HepG2 (cell line): ENCODE results near the gene RNPEPL1. TPM values are rescaled to one million over a fixed set of nuclear protein-coding genes. Genes with fewer than 3 reads are reported as not detected.
A peak's percentile ranks its signal among the peaks of the same experiment; 100 is the strongest.

ENCODE experiments used
- DR1 ChIP-seq: sonication (generic); formaldehyde crosslinking; IDR thresholded peaks from 2 replicates; pipeline ENCODE4 v1.8.0; 2021; ENCODE audit warnings: mild to moderate bottlenecking, missing genetic modification reagents, inconsistent platforms
- ETV5 ChIP-seq: IDR thresholded peaks from 2 replicates; pipeline ENCODE4 v1.6.1; 2018; ENCODE audit warnings: missing biosample characterization, missing genetic modification reagents, inconsistent platforms, borderline replicate concordance
- HDAC6 ChIP-seq: fragments of 200-600 bp; sonication (generic); IDR thresholded peaks from 2 replicates; pipeline ENCODE4 v1.7.0; 2017; ENCODE audit warnings: mild to moderate bottlenecking, antibody characterized with exemption, low read length, low read depth
- MIER2 ChIP-seq: IDR thresholded peaks from 2 replicates; pipeline ENCODE4 v1.6.1; 2016; ENCODE audit warnings: missing biosample characterization, missing genetic modification reagents
- MIER3 ChIP-seq: IDR thresholded peaks from 2 replicates; pipeline ENCODE4 v1.6.1; 2016; ENCODE audit warnings: missing compliant biosample characterization, borderline replicate concordance
- MLLT10 ChIP-seq: sonication (generic); formaldehyde crosslinking; IDR thresholded peaks from 2 replicates; pipeline ENCODE4 v1.4.0; 2020; ENCODE audit warnings: missing genetic modification reagents
- MYC ChIP-seq: sonication (generic); formaldehyde crosslinking; IDR thresholded peaks from 2 replicates; pipeline ENCODE4 v1.9.0; 2021; ENCODE audit warnings: missing genetic modification reagents, borderline replicate concordance
- NR2F1 ChIP-seq, 2 experiments: fragments of 450-650 bp in 1 of 2; formaldehyde crosslinking in 1 of 2; IDR thresholded peaks; 2 replicates each; pipeline versions ENCODE4 v1.5.0 to v1.6.1; 2016 to 2020; ENCODE audit warnings: mild to moderate bottlenecking in 1 of 2, missing compliant biosample characterization in 1 of 2, missing genetic modification reagents in 1 of 2, moderate library complexity in 1 of 2
- PAF1 ChIP-seq: IDR thresholded peaks from 2 replicates; pipeline ENCODE4 v1.6.1; 2016; ENCODE audit warnings: missing genetic modification reagents, missing compliant biosample characterization
- PCBP1 ChIP-seq: fragments of 200-400 bp; formaldehyde crosslinking; IDR thresholded peaks from 2 replicates; pipeline ENCODE4 v1.6.1; 2017; ENCODE audit warnings: mild to moderate bottlenecking, low read depth, low read length, borderline replicate concordance
- RBM22 ChIP-seq: fragments of 200-400 bp; formaldehyde crosslinking; optimal IDR thresholded peaks from 2 replicates; pipeline ENCODE3; 2017; ENCODE audit warnings: mild to moderate bottlenecking, low read length, moderate library complexity
- REPIN1 ChIP-seq: sonication (generic); formaldehyde crosslinking; IDR thresholded peaks from 2 replicates; pipeline ENCODE4 v1.8.0; 2022; ENCODE audit warnings: missing genetic modification reagents, low read depth, mild to moderate bottlenecking, borderline replicate concordance
- RXRB ChIP-seq: IDR thresholded peaks from 2 replicates; pipeline ENCODE4 v1.6.1; 2016; ENCODE audit warnings: borderline replicate concordance, missing genetic modification reagents, missing compliant biosample characterization
- SCMH1 ChIP-seq: sonication (generic); formaldehyde crosslinking; IDR thresholded peaks from 2 replicates; pipeline ENCODE4 v1.9.0; 2021; ENCODE audit warnings: missing genetic modification reagents, mild to moderate bottlenecking, borderline replicate concordance
- SKI ChIP-seq: fragments of 450-650 bp; IDR thresholded peaks from one replicate; pipeline ENCODE4 v1.6.1; 2018; ENCODE audit warnings: mild to moderate bottlenecking; ENCODE audit not compliant: partially characterized antibody
- TAF1 ChIP-seq: sonication (generic); formaldehyde crosslinking; IDR thresholded peaks from 2 replicates; pipeline ENCODE4 v1.4.0; 2020; ENCODE audit warnings: missing genetic modification reagents
- U2AF1 ChIP-seq: fragments of 200-400 bp; formaldehyde crosslinking; optimal IDR thresholded peaks from 2 replicates; pipeline ENCODE3; 2017; ENCODE audit warnings: mild to moderate bottlenecking, low read depth, low read length
- ZBTB42 ChIP-seq: sonication (generic); formaldehyde crosslinking; IDR thresholded peaks from 2 replicates; pipeline ENCODE4 v1.5.0; 2020; ENCODE audit warnings: mild to moderate bottlenecking, missing genetic modification reagents
- ZMYM4 ChIP-seq: sonication (generic); formaldehyde crosslinking; IDR thresholded peaks from 2 replicates; pipeline ENCODE4 v1.8.1; 2023; ENCODE audit warnings: mild to moderate bottlenecking, missing genetic modification reagents
- ZNF256 ChIP-seq: sonication (generic); formaldehyde crosslinking; conservative IDR thresholded peaks from 2 replicates; pipeline ENCODE4 v1.4.0; 2020; ENCODE audit warnings: missing genetic modification reagents
- ZNF264 ChIP-seq: sonication (generic); formaldehyde crosslinking; IDR thresholded peaks from 2 replicates; pipeline ENCODE4 v1.4.0; 2020; ENCODE audit warnings: missing genetic modification reagents
- ZNF441 ChIP-seq: sonication (generic); formaldehyde crosslinking; IDR thresholded peaks from 2 replicates; pipeline ENCODE4 v1.7.0; 2021; ENCODE audit warnings: missing genetic modification reagents, borderline replicate concordance
- ZNF672 ChIP-seq: sonication (generic); formaldehyde crosslinking; IDR thresholded peaks from 2 replicates; pipeline ENCODE4 v1.8.1; 2022; ENCODE audit warnings: missing genetic modification reagents
- ZSCAN21 ChIP-seq: sonication (generic); formaldehyde crosslinking; IDR thresholded peaks from 2 replicates; pipeline ENCODE4 v1.8.0; 2022; ENCODE audit warnings: mild to moderate bottlenecking, missing genetic modification reagents, moderate library complexity, borderline replicate concordance
- polyA plus RNA-seq, 8 experiments: library from polyadenylated mRNA; depleted of rRNA in 3 of 8; stranded (reverse) in 7 of 8; unstranded in 1 of 8; fragments of >200 nt; fragmentation: Illumina TruSeq in 4 of 8; extraction: Trizol in 4 of 8; gene quantifications; 2 replicates each; pipeline versions ENCODE4 v1.2.1 to v1.2.3, GENCODE V29; 2011 to 2016; ENCODE audit warnings: low read depth in 4 of 8, missing spikeins in 1 of 8, mixed read lengths in 1 of 8; ENCODE audit not compliant: insufficient read depth in 1 of 8
- total RNA-seq, 5 experiments: library from RNA; depleted of rRNA; stranded (reverse); fragments of >200 nt; fragmentation: Illumina TruSeq; extraction: Trizol; gene quantifications; 2 replicates each; pipeline ENCODE4 v1.2.3, GENCODE V29; 2016; ENCODE audit warnings: low read depth in 1 of 5
- TF ChIP-seq, protein P1 (sequence below): sonication (generic); formaldehyde crosslinking; conservative IDR thresholded peaks from 2 replicates; pipeline ENCODE4 v1.8.1; 2023; ENCODE audit warnings: missing genetic modification reagents
- TF ChIP-seq, protein P2 (sequence below), 2 experiments: fragments of 450-650 bp in 1 of 2; sonication (generic) in 1 of 2; formaldehyde crosslinking; IDR thresholded peaks; 2 replicates each; pipeline versions ENCODE4 v1.5.0 to v1.8.0; 2020 to 2022; ENCODE audit warnings: mild to moderate bottlenecking in 1 of 2, missing genetic modification reagents in 1 of 2
- TF ChIP-seq, protein P3 (sequence below): sonication (generic); formaldehyde crosslinking; IDR thresholded peaks from 2 replicates; pipeline ENCODE4 v1.9.0; 2022; ENCODE audit warnings: missing genetic modification reagents, mild to moderate bottlenecking, borderline replicate concordance

Gene RNPEPL1
- total and polyA plus RNA-seq, 2 of the 13 experiments (the other 11 are each of a cell fraction or from before 2014, with no cell fraction given): 13.0 to 18.0 TPM

DNA sequence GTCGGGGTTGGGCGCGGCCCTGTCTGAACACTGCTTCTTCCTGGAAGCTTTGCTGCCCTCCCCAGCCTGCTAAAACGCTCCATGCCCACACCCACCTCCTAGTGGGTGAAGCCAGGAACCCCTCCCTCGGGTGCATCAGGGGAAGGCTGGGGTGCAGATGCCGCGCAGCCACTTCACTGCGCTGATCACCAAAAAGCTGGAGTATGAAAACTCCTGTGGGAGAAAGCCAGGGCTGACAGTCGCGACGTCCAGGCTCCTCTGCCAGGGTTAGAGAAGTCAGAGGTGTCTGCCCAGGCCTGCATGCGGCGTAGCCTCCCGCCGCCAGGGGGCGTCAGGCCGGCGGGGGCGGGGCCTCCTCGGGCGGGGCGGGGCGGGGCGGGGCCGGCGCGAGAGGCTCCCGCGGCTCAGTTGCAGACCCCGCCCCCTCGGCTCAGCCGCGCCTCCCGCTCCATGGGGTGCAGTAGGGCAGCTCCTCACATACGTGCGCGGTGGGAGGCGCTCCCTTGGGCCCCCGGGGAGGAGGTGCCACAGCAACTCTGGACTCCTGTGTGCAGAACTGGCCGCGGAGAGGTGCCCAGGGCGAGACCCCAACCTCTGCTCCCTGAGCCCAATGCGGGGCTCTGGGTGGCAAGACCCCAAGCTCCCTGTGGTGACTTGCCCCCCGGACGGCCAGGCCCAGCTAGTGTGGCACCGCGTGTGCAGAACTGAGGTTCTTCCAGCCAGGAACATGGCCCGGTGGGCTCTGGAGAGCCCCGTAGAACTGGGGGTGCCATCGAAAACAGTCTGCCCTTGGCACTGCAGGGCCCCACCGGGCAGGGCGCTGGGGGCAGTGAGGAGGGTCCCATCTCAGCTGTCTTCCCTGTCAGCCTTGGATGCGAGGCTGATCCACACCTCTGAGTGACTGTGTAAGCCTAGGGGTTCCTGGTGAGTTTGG, 1.8 kb upstream of the RNPEPL1 start (continued):
- TF ChIP-seq, protein P1, sequence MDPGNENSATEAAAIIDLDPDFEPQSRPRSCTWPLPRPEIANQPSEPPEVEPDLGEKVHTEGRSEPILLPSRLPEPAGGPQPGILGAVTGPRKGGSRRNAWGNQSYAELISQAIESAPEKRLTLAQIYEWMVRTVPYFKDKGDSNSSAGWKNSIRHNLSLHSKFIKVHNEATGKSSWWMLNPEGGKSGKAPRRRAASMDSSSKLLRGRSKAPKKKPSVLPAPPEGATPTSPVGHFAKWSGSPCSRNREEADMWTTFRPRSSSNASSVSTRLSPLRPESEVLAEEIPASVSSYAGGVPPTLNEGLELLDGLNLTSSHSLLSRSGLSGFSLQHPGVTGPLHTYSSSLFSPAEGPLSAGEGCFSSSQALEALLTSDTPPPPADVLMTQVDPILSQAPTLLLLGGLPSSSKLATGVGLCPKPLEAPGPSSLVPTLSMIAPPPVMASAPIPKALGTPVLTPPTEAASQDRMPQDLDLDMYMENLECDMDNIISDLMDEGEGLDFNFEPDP (CRISPR knock-in tag): no peak
- TF ChIP-seq MIER2: peak; percentile 27; the same call in 1 of the 2 replicates
- no peak for TF ChIP-seq NR2F1 (CRISPR knock-in tag; IDR thresholded peaks at IDR 0.05)
- TF ChIP-seq ZNF256 (CRISPR knock-in tag): no peak
- peak; percentile 70; the same call in 1 of the 2 replicates for TF ChIP-seq TAF1 (CRISPR knock-in tag)
- peak; percentile 75 for TF ChIP-seq MYC (CRISPR knock-in tag)
- TF ChIP-seq ZBTB42 (CRISPR knock-in tag): no peak
- TF ChIP-seq ZNF672: no peak
- no peak for TF ChIP-seq SKI
- TF ChIP-seq, protein P2, sequence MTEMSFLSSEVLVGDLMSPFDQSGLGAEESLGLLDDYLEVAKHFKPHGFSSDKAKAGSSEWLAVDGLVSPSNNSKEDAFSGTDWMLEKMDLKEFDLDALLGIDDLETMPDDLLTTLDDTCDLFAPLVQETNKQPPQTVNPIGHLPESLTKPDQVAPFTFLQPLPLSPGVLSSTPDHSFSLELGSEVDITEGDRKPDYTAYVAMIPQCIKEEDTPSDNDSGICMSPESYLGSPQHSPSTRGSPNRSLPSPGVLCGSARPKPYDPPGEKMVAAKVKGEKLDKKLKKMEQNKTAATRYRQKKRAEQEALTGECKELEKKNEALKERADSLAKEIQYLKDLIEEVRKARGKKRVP (CRISPR knock-in tag; IDR thresholded peaks at IDR 0.05): no peak
- no peak for TF ChIP-seq U2AF1
- peak; percentile 54; the same call in 1 of the 2 replicates for TF ChIP-seq ZMYM4
- TF ChIP-seq RBM22: no peak
- TF ChIP-seq, protein P3, sequence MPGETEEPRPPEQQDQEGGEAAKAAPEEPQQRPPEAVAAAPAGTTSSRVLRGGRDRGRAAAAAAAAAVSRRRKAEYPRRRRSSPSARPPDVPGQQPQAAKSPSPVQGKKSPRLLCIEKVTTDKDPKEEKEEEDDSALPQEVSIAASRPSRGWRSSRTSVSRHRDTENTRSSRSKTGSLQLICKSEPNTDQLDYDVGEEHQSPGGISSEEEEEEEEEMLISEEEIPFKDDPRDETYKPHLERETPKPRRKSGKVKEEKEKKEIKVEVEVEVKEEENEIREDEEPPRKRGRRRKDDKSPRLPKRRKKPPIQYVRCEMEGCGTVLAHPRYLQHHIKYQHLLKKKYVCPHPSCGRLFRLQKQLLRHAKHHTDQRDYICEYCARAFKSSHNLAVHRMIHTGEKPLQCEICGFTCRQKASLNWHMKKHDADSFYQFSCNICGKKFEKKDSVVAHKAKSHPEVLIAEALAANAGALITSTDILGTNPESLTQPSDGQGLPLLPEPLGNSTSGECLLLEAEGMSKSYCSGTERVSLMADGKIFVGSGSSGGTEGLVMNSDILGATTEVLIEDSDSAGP: no peak; the same call in 1 of the 2 replicates
- peak; percentile 82; the same call in 1 of the 2 replicates for TF ChIP-seq ZNF441 (CRISPR knock-in tag)
- 0 out of 2 replicates have a peak, but pooled peaks have one; percentile 51 for TF ChIP-seq PAF1 (CRISPR knock-in tag)
- peak; percentile 34; the same call in 1 of the 2 replicates for TF ChIP-seq ETV5 (CRISPR knock-in tag)
- no peak for TF ChIP-seq REPIN1 (CRISPR knock-in tag)
- TF ChIP-seq SCMH1: no peak
- TF ChIP-seq ZSCAN21 (CRISPR knock-in tag): peak; percentile 63; the same call in 1 of the 2 replicates
- no peak for TF ChIP-seq ZNF264 (CRISPR knock-in tag)
- no peak for TF ChIP-seq MLLT10 (CRISPR knock-in tag)
- no peak for TF ChIP-seq PCBP1
- no peak for TF ChIP-seq MIER3
- TF ChIP-seq DR1 (CRISPR knock-in tag): no peak
- 0 out of 2 replicates have a peak, but pooled peaks have one; percentile 40 for TF ChIP-seq RXRB
- no peak for TF ChIP-seq HDAC6
